ENCODE data around the gene DCBLD1.
A peak's percentile ranks its signal among the peaks of the same experiment; 100 is the strongest.
"Not testable (repeated sequence)": the region's sequence is repeated elsewhere in the genome, so short reads cannot be mapped to it uniquely, and the experiment has no call there.

DCBLD1 gene

DNA sequence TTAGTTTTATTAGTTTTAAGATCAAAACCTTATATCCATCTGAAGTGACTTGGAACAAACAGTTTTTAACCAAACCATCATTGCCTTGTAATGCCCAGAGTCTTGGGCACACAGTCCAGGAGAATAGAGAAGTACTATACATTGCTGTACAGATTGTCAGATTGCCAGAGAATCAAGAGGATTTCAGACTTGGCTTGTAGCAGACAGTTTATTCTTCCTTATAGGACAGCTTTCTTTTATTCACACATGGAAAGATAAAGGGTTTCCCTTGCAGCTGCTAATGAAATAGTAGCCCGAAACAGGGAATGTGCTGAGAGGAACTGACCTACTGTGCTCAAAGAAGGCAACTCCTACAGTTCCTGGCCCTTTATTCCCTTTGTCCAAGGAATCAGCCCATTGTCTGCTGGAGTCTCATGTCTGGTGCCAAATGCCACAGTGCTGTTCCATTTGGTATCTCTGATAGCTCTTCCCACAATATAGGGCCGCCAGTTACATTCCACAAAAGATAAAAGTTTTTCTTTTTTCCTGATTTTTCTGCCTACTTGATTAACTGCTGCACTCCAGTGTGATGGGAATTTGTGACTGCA lies 30.6 kb downstream of the DCBLD1 start:
- H3K9me3 Mint-ChIP-seq, result no peaks in the 10 kb centered on the region
- DNase-seq (no peak), ATAC-seq (replicated peaks) (no peak)
- H3K4me1 Mint-ChIP-seq (ENCODE audit: low read depth in 2 of 2), result peaks cover 0 to 4% of the 10 kb centered on the region in 2 donors
- H3K27me3 Mint-ChIP-seq, result peaks cover 0 to 6% of the 10 kb centered on the region in 2 donors
- H3K4me3 Mint-ChIP-seq, result no peak overlapping the region
- H3K36me3 Mint-ChIP-seq (ENCODE audit: insufficient read depth), result no peaks in the 10 kb centered on the region
- H3K27ac Mint-ChIP-seq, result no peak overlapping the region

DNA sequence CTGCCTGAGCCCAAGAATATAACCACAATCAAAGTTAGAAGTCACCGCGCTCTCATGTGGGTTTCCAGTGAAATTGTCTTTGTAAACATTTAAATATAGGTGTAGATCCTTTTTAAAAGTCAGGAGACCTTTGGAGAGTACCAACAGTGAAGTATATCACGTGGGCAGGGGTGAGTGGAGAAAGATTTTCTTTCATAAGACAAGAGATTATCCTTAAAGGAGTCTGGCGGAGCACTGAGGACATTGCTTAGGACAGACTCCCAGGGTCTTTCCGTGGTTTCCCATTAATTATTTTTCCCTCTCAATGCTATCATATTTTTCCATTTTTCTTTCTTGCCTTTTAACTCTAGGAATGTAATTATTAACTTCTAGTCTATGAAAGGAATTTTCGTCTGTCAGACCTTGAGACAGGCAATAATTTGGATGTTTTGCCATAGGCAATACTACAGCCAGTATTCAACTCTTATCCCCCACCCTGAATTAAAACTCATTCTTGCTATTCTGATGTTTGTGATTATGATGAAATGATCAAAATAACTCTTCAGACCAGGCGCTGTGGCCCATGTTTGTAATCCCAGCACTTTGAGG lies 31.4 kb downstream of the DCBLD1 start:
- ATAC-seq (replicated peaks) (no peak), DNase-seq (no peak)
- Mint-ChIP-seq H3K4me1 (ENCODE audit: low read depth in 2 of 2) (peaks cover 0 to 4% of the 10 kb centered on the region in 2 donors), H3K27ac (no peak overlapping the region), H3K27me3 (peaks cover 0 to 6% of the 10 kb centered on the region in 2 donors), H3K36me3 (ENCODE audit: insufficient read depth) (no peaks in the 10 kb centered on the region), H3K4me3 (no peak overlapping the region), H3K9me3 (no peaks in the 10 kb centered on the region)

GRCh38 chr6:117514655-117515054 lies 32.2 kb downstream of the DCBLD1 start:
- H3K4me3 Mint-ChIP-seq, result no peak overlapping the region
- DNase-seq (no peak), ATAC-seq (replicated peaks) (no peak)
- no peak overlapping the region for H3K27ac Mint-ChIP-seq
- H3K36me3 Mint-ChIP-seq (ENCODE audit: insufficient read depth), result no peaks in the 10 kb centered on the region
- peaks cover 0 to 4% of the 10 kb centered on the region in 2 donors for H3K4me1 Mint-ChIP-seq (ENCODE audit: low read depth in 2 of 2)
- no peaks in the 10 kb centered on the region for H3K9me3 Mint-ChIP-seq
- peaks cover 0 to 6% of the 10 kb centered on the region in 2 donors for H3K27me3 Mint-ChIP-seq

DNA sequence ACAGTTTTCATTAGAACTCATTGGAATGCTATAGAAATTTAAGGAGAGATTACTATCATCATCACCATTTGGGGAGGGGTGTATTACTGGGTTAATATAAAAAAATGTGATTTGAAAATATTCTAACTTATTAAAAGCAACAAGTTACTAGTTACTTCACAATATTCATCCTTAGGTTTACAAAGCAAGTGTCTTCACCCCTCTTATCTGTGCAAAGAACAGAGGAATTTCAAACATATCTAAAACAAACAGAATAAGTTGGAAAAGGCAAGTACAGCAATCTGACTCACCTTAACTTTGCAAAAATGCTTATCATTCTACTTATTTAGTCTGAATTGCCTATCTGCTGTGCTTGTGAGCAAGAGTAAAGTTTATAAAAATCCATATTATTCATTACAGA lies 32.9 kb downstream of the DCBLD1 start:
- no peak for DNase-seq
- ATAC-seq (replicated peaks), result no peak
- no peaks in the 10 kb centered on the region for H3K9me3 Mint-ChIP-seq
- H3K36me3 Mint-ChIP-seq (ENCODE audit: insufficient read depth), result no peaks in the 10 kb centered on the region
- peaks cover 0 to 6% of the 10 kb centered on the region in 2 donors for H3K27me3 Mint-ChIP-seq
- peaks cover 0 to 4% of the 10 kb centered on the region in 2 donors for H3K4me1 Mint-ChIP-seq (ENCODE audit: low read depth in 2 of 2)
- no peak overlapping the region for H3K27ac Mint-ChIP-seq
- H3K4me3 Mint-ChIP-seq, result no peak overlapping the region

GRCh38 chr6:117517995-117518394 lies 35.5 kb downstream of the DCBLD1 start:
- not testable (repeated sequence) for ATAC-seq (replicated peaks); H3K4me3 Mint-ChIP-seq; DNase-seq; H3K9me3 Mint-ChIP-seq; H3K27ac Mint-ChIP-seq; H3K4me1 Mint-ChIP-seq (ENCODE audit: low read depth in 2 of 2); H3K36me3 Mint-ChIP-seq (ENCODE audit: insufficient read depth); H3K27me3 Mint-ChIP-seq

GRCh38 chr6:117518870-117519269 lies 36.4 kb downstream of the DCBLD1 start:
- DNase-seq, result no peak
- no peak overlapping the region for H3K27ac Mint-ChIP-seq
- peaks cover 0 to 4% of the 10 kb centered on the region in 2 donors for H3K4me1 Mint-ChIP-seq (ENCODE audit: low read depth in 2 of 2)
- peaks cover 0 to 6% of the 10 kb centered on the region in 2 donors for H3K27me3 Mint-ChIP-seq
- no peak for ATAC-seq (replicated peaks)
- no peaks in the 10 kb centered on the region for H3K9me3 Mint-ChIP-seq
- H3K4me3 Mint-ChIP-seq, result no peak overlapping the region
- H3K36me3 Mint-ChIP-seq (ENCODE audit: insufficient read depth), result no peaks in the 10 kb centered on the region

GRCh38 chr6:117520603-117521395 lies 38.3 kb downstream of the DCBLD1 start:
- H3K4me1 Mint-ChIP-seq (ENCODE audit: low read depth in 2 of 2), result peaks cover 0 to 4% of the 10 kb centered on the region in 2 donors
- ATAC-seq (replicated peaks), result no peak
- no peaks in the 10 kb centered on the region for H3K36me3 Mint-ChIP-seq (ENCODE audit: insufficient read depth)
- H3K4me3 Mint-ChIP-seq, result no peak overlapping the region
- no peaks in the 10 kb centered on the region for H3K9me3 Mint-ChIP-seq
- H3K27me3 Mint-ChIP-seq, result peaks cover 0 to 6% of the 10 kb centered on the region in 2 donors
- DNase-seq, result no peak
- H3K27ac Mint-ChIP-seq, result no peak overlapping the region

GRCh38 chr6:117521791-117522502 lies 39.5 kb downstream of the DCBLD1 start:
- no peaks in the 10 kb centered on the region for H3K36me3 Mint-ChIP-seq (ENCODE audit: insufficient read depth)
- no peak for DNase-seq
- no peak overlapping the region for H3K4me3 Mint-ChIP-seq
- H3K4me1 Mint-ChIP-seq (ENCODE audit: low read depth in 2 of 2), result peaks cover 0 to 2% of the 10 kb centered on the region in 2 donors
- no peak overlapping the region for H3K27ac Mint-ChIP-seq
- no peak for ATAC-seq (replicated peaks)
- H3K27me3 Mint-ChIP-seq, result no peaks in the 10 kb centered on the region
- H3K9me3 Mint-ChIP-seq, result no peaks in the 10 kb centered on the region

DNA sequence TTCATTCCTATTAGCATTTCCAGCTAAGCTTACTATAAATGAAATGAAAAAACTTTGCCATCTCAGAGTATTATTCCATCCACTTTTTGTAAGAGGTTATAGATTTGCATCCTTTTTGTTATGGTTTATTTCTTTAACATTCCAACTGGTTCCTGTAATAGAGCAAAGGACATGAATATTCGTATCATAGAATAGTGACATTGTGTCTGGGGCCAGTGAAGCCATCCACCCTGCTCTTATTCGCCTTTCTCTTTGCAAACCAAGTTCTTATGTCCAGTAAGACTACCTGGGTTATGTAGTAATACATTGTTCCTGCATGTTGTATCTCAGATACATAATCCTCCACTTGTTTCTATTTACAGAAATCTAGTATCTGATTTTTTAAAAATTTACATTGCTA lies 43.1 kb downstream of the DCBLD1 start:
- Mint-ChIP-seq H3K27ac (no peak overlapping the region), H3K4me1 (ENCODE audit: low read depth in 2 of 2) (no peaks in the 10 kb centered on the region), H3K4me3 (no peak overlapping the region), H3K27me3 (no peaks in the 10 kb centered on the region), H3K36me3 (ENCODE audit: insufficient read depth) (no peaks in the 10 kb centered on the region), H3K9me3 (no peaks in the 10 kb centered on the region)
- no peak for ATAC-seq (replicated peaks)
- DNase-seq, result no peak

DNA sequence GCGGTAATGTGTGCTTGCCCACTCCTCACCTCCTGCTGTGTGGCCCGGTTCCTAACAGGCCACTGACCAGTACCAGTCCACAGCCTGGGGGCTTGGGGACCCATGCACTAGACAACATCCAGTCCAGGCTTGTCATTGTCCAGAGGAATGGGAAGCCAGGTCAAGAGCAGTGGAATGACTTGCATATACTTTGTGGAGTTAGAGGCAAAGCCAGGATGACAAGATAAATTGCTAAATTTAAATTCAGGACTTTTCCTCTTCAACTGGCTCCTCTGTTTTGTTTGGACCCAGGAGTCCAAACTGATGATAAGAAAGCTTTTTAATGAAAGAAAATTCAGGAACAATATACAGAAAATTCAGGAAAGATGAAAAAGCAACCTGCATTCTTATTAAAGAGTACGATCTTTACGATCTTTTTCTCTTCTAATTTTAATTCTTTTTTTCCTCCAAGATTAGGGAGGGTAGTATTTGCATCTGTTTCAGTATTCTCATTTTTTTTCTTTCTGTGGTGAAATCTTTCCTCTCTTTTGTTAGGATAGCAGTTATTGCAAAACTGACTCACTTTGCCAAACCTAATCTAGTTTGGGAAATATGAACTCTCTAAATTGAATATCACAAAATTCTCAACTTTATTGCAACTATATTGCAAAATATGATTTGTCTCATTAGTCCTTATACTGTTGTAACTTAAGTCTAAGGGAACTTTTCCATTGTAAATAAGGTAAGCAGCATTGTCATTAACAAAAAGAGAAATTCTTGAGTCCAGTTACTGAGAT lies 48.2 kb downstream of the DCBLD1 start:
- Mint-ChIP-seq H3K9me3 (no peaks in the 10 kb centered on the region), H3K4me3 (no peak overlapping the region)
- ATAC-seq (replicated peaks), result no peak

DNA sequence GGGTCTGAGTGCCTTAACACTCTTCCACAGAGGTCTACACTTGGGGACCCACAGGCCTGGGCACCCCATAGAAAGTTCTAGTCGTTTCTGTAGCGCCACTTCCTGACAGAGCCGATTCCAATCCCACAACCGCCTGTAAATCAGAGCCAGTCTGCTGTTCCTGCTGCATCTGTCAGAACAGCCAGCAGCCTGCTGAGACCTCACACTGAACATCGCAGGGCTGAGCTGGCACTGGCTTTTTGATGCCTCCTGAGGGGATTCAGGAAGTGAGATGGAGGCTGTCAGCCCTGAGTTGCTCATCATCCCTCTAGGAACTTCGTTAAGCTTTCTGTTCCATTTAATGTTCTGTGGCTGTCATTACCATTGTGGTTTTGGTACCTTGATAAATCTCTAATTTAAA lies 48.9 kb downstream of the DCBLD1 start:
- H3K4me1 Mint-ChIP-seq (ENCODE audit: low read depth in 2 of 2), result no peaks in the 10 kb centered on the region
- DNase-seq, result no peak
- no peaks in the 10 kb centered on the region for H3K27me3 Mint-ChIP-seq
- H3K36me3 Mint-ChIP-seq (ENCODE audit: insufficient read depth), result no peaks in the 10 kb centered on the region
- no peak for ATAC-seq (replicated peaks)
- no peak overlapping the region for H3K4me3 Mint-ChIP-seq
- peak overlapping the region in 1 of 2 donors; percentile 8 for H3K27ac Mint-ChIP-seq
- H3K9me3 Mint-ChIP-seq, result no peaks in the 10 kb centered on the region

More for the DNA sequence above, 48.2 kb downstream of the DCBLD1 start:
- Mint-ChIP-seq H3K4me1 (ENCODE audit: low read depth in 2 of 2) (no peaks in the 10 kb centered on the region), H3K27me3 (no peaks in the 10 kb centered on the region), H3K27ac (peak overlapping the region in 1 of 2 donors; percentile 8), H3K36me3 (ENCODE audit: insufficient read depth) (no peaks in the 10 kb centered on the region)
- DNase-seq, result no peak

- Mint-ChIP-seq H3K27me3 (no peaks in the 10 kb centered on the region), H3K9me3 (no peaks in the 10 kb centered on the region), H3K4me3 (no peak overlapping the region), H3K27ac (no peak overlapping the region), H3K36me3 (ENCODE audit: insufficient read depth) (no peaks in the 10 kb centered on the region), H3K4me1 (ENCODE audit: low read depth in 2 of 2) (no peaks in the 10 kb centered on the region)
- ATAC-seq (replicated peaks) (no peak), DNase-seq (no peak)
Measured at GRCh38 chr6:117531809-117532725, 49.6 kb downstream of the DCBLD1 start.
